ENCODE data around the gene GBA3.

DNA sequence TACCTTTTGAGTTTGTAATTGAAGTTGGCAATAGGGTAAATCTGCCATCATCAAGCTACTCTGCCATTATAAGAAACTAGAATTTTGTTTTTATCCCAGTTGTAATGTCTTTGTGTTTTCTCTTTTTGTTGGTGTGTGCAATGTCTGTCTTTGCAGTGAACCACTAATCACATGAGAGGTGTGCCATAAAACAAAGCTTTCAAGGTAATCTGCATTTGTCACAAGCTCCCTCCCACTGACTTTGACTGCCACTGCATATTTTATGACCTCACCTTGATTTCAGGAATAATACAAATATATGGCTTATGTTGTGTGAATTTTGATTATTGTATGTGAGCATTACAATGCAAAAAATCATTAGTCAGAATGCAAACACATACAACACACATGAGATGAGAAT is 9.0 kb upstream of the GBA3 start:
- TF ChIP-seq, protein P1, sequence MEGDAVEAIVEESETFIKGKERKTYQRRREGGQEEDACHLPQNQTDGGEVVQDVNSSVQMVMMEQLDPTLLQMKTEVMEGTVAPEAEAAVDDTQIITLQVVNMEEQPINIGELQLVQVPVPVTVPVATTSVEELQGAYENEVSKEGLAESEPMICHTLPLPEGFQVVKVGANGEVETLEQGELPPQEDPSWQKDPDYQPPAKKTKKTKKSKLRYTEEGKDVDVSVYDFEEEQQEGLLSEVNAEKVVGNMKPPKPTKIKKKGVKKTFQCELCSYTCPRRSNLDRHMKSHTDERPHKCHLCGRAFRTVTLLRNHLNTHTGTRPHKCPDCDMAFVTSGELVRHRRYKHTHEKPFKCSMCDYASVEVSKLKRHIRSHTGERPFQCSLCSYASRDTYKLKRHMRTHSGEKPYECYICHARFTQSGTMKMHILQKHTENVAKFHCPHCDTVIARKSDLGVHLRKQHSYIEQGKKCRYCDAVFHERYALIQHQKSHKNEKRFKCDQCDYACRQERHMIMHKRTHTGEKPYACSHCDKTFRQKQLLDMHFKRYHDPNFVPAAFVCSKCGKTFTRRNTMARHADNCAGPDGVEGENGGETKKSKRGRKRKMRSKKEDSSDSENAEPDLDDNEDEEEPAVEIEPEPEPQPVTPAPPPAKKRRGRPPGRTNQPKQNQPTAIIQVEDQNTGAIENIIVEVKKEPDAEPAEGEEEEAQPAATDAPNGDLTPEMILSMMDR (IDR thresholded peaks at IDR 0.05; ENCODE audit: low read length): no peak
- TF ChIP-seq EZH2 (optimal IDR thresholded peaks at IDR 0.05; ENCODE audit: low read depth, low read length): no peak
